ENCODE measurements around the gene TSEN15. TPM values are rescaled to one million over a fixed set of nuclear protein-coding genes. Genes with fewer than 3 reads are reported as not detected.

The TSEN15 gene
- total and polyA plus RNA-seq, 2 of the 8 experiments (the other 6 are each of a cell fraction or from before 2014, with no cell fraction given), result 23.4 to 31.4 TPM

DNA sequence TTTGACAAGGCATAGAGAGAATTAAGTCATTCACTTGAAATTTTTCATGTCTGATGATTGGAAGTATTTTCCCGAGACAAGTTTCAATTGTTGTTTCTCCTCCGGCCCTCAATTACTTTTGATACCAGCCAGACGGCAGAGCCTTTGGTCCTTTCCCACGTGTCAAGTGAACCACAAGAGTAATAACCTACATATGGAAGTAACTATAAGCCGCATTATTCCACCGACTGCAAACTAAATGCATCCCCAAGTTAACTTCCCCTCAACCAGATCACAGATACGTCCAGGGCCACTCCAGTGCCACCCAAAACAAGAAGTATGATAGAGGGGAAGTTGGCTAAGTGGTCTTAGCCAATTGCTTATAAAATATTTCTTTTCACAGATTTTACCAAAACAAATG lies 34.2 kb upstream of the TSEN15 start:
- H3K23ac ChIP-seq (ENCODE audit: insufficient read length), result no peak overlapping the region
- H2AFZ ChIP-seq (ENCODE audit: low read length), result no peak overlapping the region
- H4K8ac ChIP-seq (ENCODE audit: extremely low read depth, insufficient read depth, low read length), result no peak overlapping the region
- H3K27me3 ChIP-seq (replicated peaks in 1 of 4; ENCODE audit: control insufficient read depth in 3 of 4, extremely low read depth in 1 of 4, insufficient read depth in 3 of 4, low read length in 3 of 4), result no peaks in the 10 kb centered on the region
- H3K9ac ChIP-seq (replicated peaks in 1 of 4; ENCODE audit: extremely low read depth in 1 of 4, low read depth in 3 of 4, low read length in 3 of 4), result no peak overlapping the region
- H3K4me1 ChIP-seq (replicated peaks in 1 of 4; ENCODE audit: control insufficient read depth in 3 of 4, insufficient read depth in 4 of 4, low read length in 3 of 4), result peaks cover 0 to 5% (median 2%) of the 10 kb centered on the region in 4 experiments; a peak in 2 of 7 replicates
- no peak overlapping the region for H2BK20ac ChIP-seq (ENCODE audit: low read length)
- ChIA-PET POLR2A (ENCODE audit: partially characterized antibody) (no interaction called here), CTCF (ENCODE audit: partially characterized antibody) (no interaction called here)
- H4K5ac ChIP-seq (ENCODE audit: insufficient read length, low read depth, low read length), result no peak overlapping the region
- H3K79me1 ChIP-seq (ENCODE audit: low read depth, low read length), result no peaks in the 10 kb centered on the region
- 85% methylated on average over 7 of the region's 7 CpGs; no CpG with 5 or more reads in 1 of the 2 experiments for WGBS, 2 experiments (ENCODE audit: extremely low coverage in 1 of 2, insufficient coverage in 1 of 2, insufficient read length in 1 of 2, insufficient replicate concordance in 2 of 2, low coverage in 1 of 2, low lambda C conversion rate in 2 of 2, missing lambda C conversion rate in 1 of 2)
- no peaks in the 10 kb centered on the region for H3K79me2 ChIP-seq (ENCODE audit: control insufficient read depth in 1 of 2, insufficient read depth in 2 of 2, low read length in 2 of 2)
- peak overlapping the region in 1 of 2 experiments; percentile 34; a peak in 1 of 4 replicates for H3K4me2 ChIP-seq (ENCODE audit: insufficient read depth in 1 of 2, low read depth in 2 of 2, low read length in 2 of 2)
- no peak overlapping the region for H3K27ac ChIP-seq (ENCODE audit: low read depth, low read length)
- H3K23me2 ChIP-seq (ENCODE audit: low read depth, low read length), result no peaks in the 10 kb centered on the region
- H2BK5ac ChIP-seq (ENCODE audit: low read depth, low read length), result no peak overlapping the region
- no peak overlapping the region for H3K18ac ChIP-seq (ENCODE audit: extremely low read depth, low read length)
- H2BK15ac ChIP-seq (ENCODE audit: low read length), result no peak overlapping the region
- no peaks in the 10 kb centered on the region for H4K20me1 ChIP-seq (replicated peaks in 1 of 2; ENCODE audit: control insufficient read depth in 1 of 2, insufficient read depth in 2 of 2, low read length in 2 of 2)
- H3K56ac ChIP-seq (replicated peaks; ENCODE audit: insufficient read length, low read depth, low read length), result no peak overlapping the region
- no peak overlapping the region for H2BK120ac ChIP-seq (replicated peaks; ENCODE audit: low read depth, low read length)
- H3K9me3 ChIP-seq (ENCODE audit: insufficient read depth in 2 of 2, low read depth in 1 of 2, low read length in 1 of 2), result no peaks in the 10 kb centered on the region
- H3K14ac ChIP-seq (ENCODE audit: insufficient read length), result no peak overlapping the region
- H3K4me3 ChIP-seq (ENCODE audit: extremely low read depth in 1 of 4, insufficient read depth in 2 of 4, low read depth in 3 of 4, low read length in 4 of 4), result no peak overlapping the region
- H2AK5ac ChIP-seq (ENCODE audit: low read depth, low read length), result no peak overlapping the region
- no peak overlapping the region for H3K4ac ChIP-seq (replicated peaks; ENCODE audit: insufficient read length, low read depth, low read length)
- no peak overlapping the region for H2BK12ac ChIP-seq (ENCODE audit: low read depth, low read length)
- H3K36me3 ChIP-seq (ENCODE audit: control insufficient read depth in 2 of 4, insufficient read depth in 4 of 4, low read length in 3 of 4), result no peaks in the 10 kb centered on the region
- FAIRE-seq, result no peak
- H4K91ac ChIP-seq (replicated peaks; ENCODE audit: insufficient read length, low read length), result no peak overlapping the region
- no peak for DNase-seq (ENCODE audit: low read depth in 1 of 2, low spot score in 2 of 2)
- no peak for TF ChIP-seq NRF1 (IDR thresholded peaks at IDR 0.05; ENCODE audit: low read depth, low read length)
- no peak for TF ChIP-seq TAF1 (IDR thresholded peaks at IDR 0.05; ENCODE audit: low read depth, low read length)
- no peak for TF ChIP-seq JUN (IDR thresholded peaks at IDR 0.05; ENCODE audit: low read depth, low read length)
- TF ChIP-seq BACH1 (IDR thresholded peaks at IDR 0.05; ENCODE audit: low read length), result no peak
- TF ChIP-seq HDAC6 (IDR thresholded peaks at IDR 0.05; ENCODE audit: low read depth, low read length), result no peak
- no peak for TF ChIP-seq KDM4A (IDR thresholded peaks at IDR 0.05; ENCODE audit: low read depth, low read length, severe bottlenecking)
- TF ChIP-seq, protein P1, sequence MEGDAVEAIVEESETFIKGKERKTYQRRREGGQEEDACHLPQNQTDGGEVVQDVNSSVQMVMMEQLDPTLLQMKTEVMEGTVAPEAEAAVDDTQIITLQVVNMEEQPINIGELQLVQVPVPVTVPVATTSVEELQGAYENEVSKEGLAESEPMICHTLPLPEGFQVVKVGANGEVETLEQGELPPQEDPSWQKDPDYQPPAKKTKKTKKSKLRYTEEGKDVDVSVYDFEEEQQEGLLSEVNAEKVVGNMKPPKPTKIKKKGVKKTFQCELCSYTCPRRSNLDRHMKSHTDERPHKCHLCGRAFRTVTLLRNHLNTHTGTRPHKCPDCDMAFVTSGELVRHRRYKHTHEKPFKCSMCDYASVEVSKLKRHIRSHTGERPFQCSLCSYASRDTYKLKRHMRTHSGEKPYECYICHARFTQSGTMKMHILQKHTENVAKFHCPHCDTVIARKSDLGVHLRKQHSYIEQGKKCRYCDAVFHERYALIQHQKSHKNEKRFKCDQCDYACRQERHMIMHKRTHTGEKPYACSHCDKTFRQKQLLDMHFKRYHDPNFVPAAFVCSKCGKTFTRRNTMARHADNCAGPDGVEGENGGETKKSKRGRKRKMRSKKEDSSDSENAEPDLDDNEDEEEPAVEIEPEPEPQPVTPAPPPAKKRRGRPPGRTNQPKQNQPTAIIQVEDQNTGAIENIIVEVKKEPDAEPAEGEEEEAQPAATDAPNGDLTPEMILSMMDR (IDR thresholded peaks at IDR 0.05; ENCODE audit: control extremely low read depth in 1 of 3, insufficient read depth in 1 of 3, low read depth in 1 of 3, low read length in 3 of 3), result no peak
- no peak for TF ChIP-seq POLR2AphosphoS5 (IDR thresholded peaks at IDR 0.05; ENCODE audit: low read depth, low read length)
- TF ChIP-seq EP300 (IDR thresholded peaks at IDR 0.05; ENCODE audit: borderline replicate concordance in 1 of 2, low read depth in 2 of 2, low read length in 2 of 2), result no peak
- TF ChIP-seq CBX5 (IDR thresholded peaks at IDR 0.05; ENCODE audit: low read depth, low read length), result no peak
- no peak for TF ChIP-seq RXRA (IDR thresholded peaks at IDR 0.05; ENCODE audit: insufficient read depth, low read depth, low read length)
- no peak for TF ChIP-seq TEAD4 (IDR thresholded peaks at IDR 0.05; ENCODE audit: low read depth, low read length)

All from H1 (cell line).